Measurements from ENCODE around the gene MED29. TPM values are rescaled to one million over a fixed set of nuclear protein-coding genes. Genes with fewer than 3 reads are reported as not detected.

Gene MED29
- total and polyA plus RNA-seq, 2 of the 13 experiments (the other 11 are each of a cell fraction or from before 2014, with no cell fraction given) = 14.0 to 19.7 TPM

GRCh38 chr19:39413911-39414608, 22.9 kb downstream of the MED29 start (continued):
- TF ChIP-seq ARID4A (CRISPR knock-in tag; IDR thresholded peaks at IDR 0.05; ENCODE audit: borderline replicate concordance) = peak; percentile 31; the same call in 1 of the 2 replicates
- TF ChIP-seq ZNF274 (CRISPR knock-in tag; IDR thresholded peaks at IDR 0.05) = peak; percentile 47; the same call in 1 of the 2 replicates
- TF ChIP-seq ZNF550 (CRISPR knock-in tag; IDR thresholded peaks at IDR 0.05; ENCODE audit: borderline replicate concordance) = 0 out of 2 replicates have a peak, but pooled peaks have one; percentile 41
- TF ChIP-seq ZBTB33 (CRISPR knock-in tag; IDR thresholded peaks at IDR 0.05) = no peak
- TF ChIP-seq THAP9 (CRISPR knock-in tag; IDR thresholded peaks at IDR 0.05; ENCODE audit: borderline replicate concordance) = no peak; the same call in 1 of the 2 replicates
- peak; percentile 83 for TF ChIP-seq XRCC5 (optimal IDR thresholded peaks at IDR 0.05; ENCODE audit: low read length)
- TF ChIP-seq ZFP91 (CRISPR knock-in tag; IDR thresholded peaks at IDR 0.05; ENCODE audit: borderline replicate concordance) = peak; percentile 62; the same call in 1 of the 2 replicates
- TF ChIP-seq ZNF784 (CRISPR knock-in tag; IDR thresholded peaks at IDR 0.05; ENCODE audit: borderline replicate concordance) = no peak

Measured in HepG2 (cell line).